ENCODE data around the gene FASTK. TPM values are rescaled to one million over a fixed set of nuclear protein-coding genes. Genes with fewer than 3 reads are reported as not detected.
A peak's percentile ranks its signal among the peaks of the same experiment; 100 is the strongest.

The FASTK gene
- total RNA-seq, 1 experiment from 2014 or later, result 86.4 TPM

DNA sequence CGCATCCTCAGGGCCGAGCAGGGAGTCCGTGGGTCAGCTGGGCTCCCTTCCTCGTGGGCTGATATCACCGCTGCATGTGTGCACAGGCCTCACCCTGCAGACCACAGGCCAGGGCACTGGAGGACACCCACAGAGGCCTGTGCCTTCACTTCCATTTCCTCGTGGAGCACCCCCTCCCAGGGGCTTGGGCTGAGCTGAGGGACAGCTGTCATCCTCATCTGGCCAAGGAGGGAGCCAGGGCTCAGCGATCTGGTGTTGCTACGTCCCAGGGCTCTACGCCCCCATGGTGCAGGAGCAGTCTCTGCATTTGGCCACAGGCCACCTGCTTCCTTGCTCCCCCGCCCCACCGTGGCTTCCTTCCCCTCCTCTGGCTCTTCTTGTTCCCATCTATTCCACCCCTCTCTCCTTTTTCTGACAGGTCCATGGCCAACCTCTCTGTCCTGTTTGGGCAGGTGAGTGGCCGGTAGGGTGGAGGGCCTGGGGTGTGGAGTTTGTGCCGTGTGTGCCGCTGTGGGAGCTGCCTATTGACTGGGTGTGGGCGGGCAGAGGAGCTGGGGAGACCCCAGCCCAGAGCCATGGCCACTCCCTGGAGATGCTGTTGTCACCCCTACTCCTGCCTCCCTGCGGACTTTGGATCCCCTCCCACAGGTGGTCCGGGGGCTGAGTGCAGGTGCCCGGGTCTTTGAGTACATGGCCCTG, 40.6 kb downstream of the FASTK start:
- no TSS peak for BruUV-seq (replicated peaks)
- no peaks in the 10 kb centered on the region for H3K27me3 ChIP-seq (ENCODE audit: insufficient read depth, low read length)
- H3K9me2 ChIP-seq (ENCODE audit: insufficient read depth), result no peaks in the 10 kb centered on the region
- no peak overlapping the region for H3K9ac ChIP-seq (ENCODE audit: low read length)
- DNase-seq (ENCODE audit: low read depth, low spot score) (no peak), ATAC-seq (no peak; the same call in none of the 2 replicates)
- H3K4me2 ChIP-seq (ENCODE audit: low read length), result peak overlapping the region; percentile 56
- no peak for TF ChIP-seq SP1 (IDR thresholded peaks at IDR 0.05; ENCODE audit: low read depth)
- TF ChIP-seq CEBPB (IDR thresholded peaks at IDR 0.05; ENCODE audit: low read depth), result no peak
- TF ChIP-seq SRF (IDR thresholded peaks at IDR 0.05; ENCODE audit: low read depth), result no peak
- TF ChIP-seq ZNF274 (IDR thresholded peaks at IDR 0.05; ENCODE audit: low read depth, low read length), result no peak
- no peak for TF ChIP-seq CBX3 (IDR thresholded peaks at IDR 0.05; ENCODE audit: low read depth)
- TF ChIP-seq MAX (IDR thresholded peaks at IDR 0.05), result no peak
- no peak overlapping the region; the same call in 1 of the 2 replicates for H3K27ac ChIP-seq (ENCODE audit: low read depth, low read length)
- H2AFZ ChIP-seq (ENCODE audit: low read depth, low read length, poor library complexity, severe bottlenecking), result no peak overlapping the region
- ChIA-PET RAD21 (ENCODE audit: low non-redundant PET in 1 of 2, low total read pairs in 2 of 2, uncharacterized antibody in 2 of 2, unreplicated experiment in 2 of 2) (no interaction called here), CTCF (no interaction called here), POLR2A (interaction anchor here (2.3 kb wide), 1 partner anchor 12 kb away, joined by 11 read pairs; the partner anchor contains the start of gene ABCB8)
- H3K79me2 ChIP-seq (ENCODE audit: insufficient read depth, low read length), result no peaks in the 10 kb centered on the region
- H3K9me3 ChIP-seq (ENCODE audit: control insufficient read depth in 1 of 2, insufficient read depth in 1 of 2, low read depth in 1 of 2, low read length in 2 of 2), result no peaks in the 10 kb centered on the region
- peaks cover under 1 to 10% of the 10 kb centered on the region in 2 experiments; a peak in 2 of 4 replicates for H3K36me3 ChIP-seq (ENCODE audit: control insufficient read depth in 1 of 2, insufficient read depth in 2 of 2, low read length in 2 of 2)
- no peak overlapping the region for H3K4me3 ChIP-seq (replicated peaks in 1 of 2; ENCODE audit: low read depth in 1 of 2, low read length in 2 of 2)
- intact Hi-C loops (cut with micrococcal nuclease), result no loop called here
- peaks cover 16 to 19% of the 10 kb centered on the region in 2 experiments for H3K4me1 ChIP-seq (ENCODE audit: control insufficient read depth in 1 of 2, insufficient read depth in 2 of 2, low read length in 2 of 2)
- H4K20me1 ChIP-seq (ENCODE audit: insufficient read depth), result no peaks in the 10 kb centered on the region

GRCh38 chr7:151038951-151039849, 41.4 kb downstream of the FASTK start:
- peak overlapping the region; percentile 56 for H3K4me2 ChIP-seq (ENCODE audit: low read length)
- H3K9ac ChIP-seq (ENCODE audit: low read length), result peak overlapping the region; percentile 29; the same call in 1 of the 2 replicates
- H3K9me2 ChIP-seq (ENCODE audit: insufficient read depth), result no peaks in the 10 kb centered on the region
- TF ChIP-seq JUND (IDR thresholded peaks at IDR 0.05) (peak; percentile 90), REST (IDR thresholded peaks at IDR 0.05; ENCODE audit: low read depth) (no peak), SP1 (IDR thresholded peaks at IDR 0.05; ENCODE audit: low read depth) (peak; percentile 78; the same call in 1 of the 2 replicates), SRF (IDR thresholded peaks at IDR 0.05; ENCODE audit: low read depth) (no peak), EGR1 (IDR thresholded peaks at IDR 0.05; ENCODE audit: low read depth) (peak; percentile 69), FOSL1 (IDR thresholded peaks at IDR 0.05; ENCODE audit: low read depth) (peak; percentile 89), POLR2AphosphoS5 (IDR thresholded peaks at IDR 0.05; ENCODE audit: low read depth, low read length) (peak; percentile 55)
- TF ChIP-seq, protein P1, sequence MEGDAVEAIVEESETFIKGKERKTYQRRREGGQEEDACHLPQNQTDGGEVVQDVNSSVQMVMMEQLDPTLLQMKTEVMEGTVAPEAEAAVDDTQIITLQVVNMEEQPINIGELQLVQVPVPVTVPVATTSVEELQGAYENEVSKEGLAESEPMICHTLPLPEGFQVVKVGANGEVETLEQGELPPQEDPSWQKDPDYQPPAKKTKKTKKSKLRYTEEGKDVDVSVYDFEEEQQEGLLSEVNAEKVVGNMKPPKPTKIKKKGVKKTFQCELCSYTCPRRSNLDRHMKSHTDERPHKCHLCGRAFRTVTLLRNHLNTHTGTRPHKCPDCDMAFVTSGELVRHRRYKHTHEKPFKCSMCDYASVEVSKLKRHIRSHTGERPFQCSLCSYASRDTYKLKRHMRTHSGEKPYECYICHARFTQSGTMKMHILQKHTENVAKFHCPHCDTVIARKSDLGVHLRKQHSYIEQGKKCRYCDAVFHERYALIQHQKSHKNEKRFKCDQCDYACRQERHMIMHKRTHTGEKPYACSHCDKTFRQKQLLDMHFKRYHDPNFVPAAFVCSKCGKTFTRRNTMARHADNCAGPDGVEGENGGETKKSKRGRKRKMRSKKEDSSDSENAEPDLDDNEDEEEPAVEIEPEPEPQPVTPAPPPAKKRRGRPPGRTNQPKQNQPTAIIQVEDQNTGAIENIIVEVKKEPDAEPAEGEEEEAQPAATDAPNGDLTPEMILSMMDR (IDR thresholded peaks at IDR 0.05 in 2 of 3, conservative IDR thresholded peaks at IDR 0.05 in 1 of 3; ENCODE audit: borderline replicate concordance in 1 of 3, insufficient read depth in 1 of 3, low read depth in 2 of 3, low read length in 2 of 3), result no peak
- no peaks in the 10 kb centered on the region for H3K9me3 ChIP-seq (ENCODE audit: control insufficient read depth in 1 of 2, insufficient read depth in 1 of 2, low read depth in 1 of 2, low read length in 2 of 2)
- no peaks in the 10 kb centered on the region for H3K79me2 ChIP-seq (ENCODE audit: insufficient read depth, low read length)
- BruUV-seq (replicated peaks), result no TSS peak
- no peak overlapping the region for H2AFZ ChIP-seq (ENCODE audit: low read depth, low read length, poor library complexity, severe bottlenecking)
- peaks cover 3 to 10% of the 10 kb centered on the region in 2 experiments; a peak in 2 of 4 replicates for H3K36me3 ChIP-seq (ENCODE audit: control insufficient read depth in 1 of 2, insufficient read depth in 2 of 2, low read length in 2 of 2)
- intact Hi-C loops (cut with micrococcal nuclease), result no loop called here
- H3K4me1 ChIP-seq (ENCODE audit: control insufficient read depth in 1 of 2, insufficient read depth in 2 of 2, low read length in 2 of 2), result peaks cover 16 to 19% of the 10 kb centered on the region in 2 experiments
- ChIA-PET CTCF (no interaction called here), RAD21 (ENCODE audit: low non-redundant PET in 1 of 2, low total read pairs in 2 of 2, uncharacterized antibody in 2 of 2, unreplicated experiment in 2 of 2) (no interaction called here), POLR2A (interaction anchor here (0.6 to 2.3 kb wide), 2 partner anchors 11 to 22 kb away, joined by 3 to 11 read pairs; partner anchors contain the start of gene ABCB8)
- H3K4me3 ChIP-seq (replicated peaks in 1 of 2; ENCODE audit: low read depth in 1 of 2, low read length in 2 of 2), result peak overlapping the region in 1 of 2 experiments; percentile 7; a peak in 2 of 4 replicates
- H3K27ac ChIP-seq (ENCODE audit: low read depth, low read length), result peak overlapping the region; percentile 28
- H4K20me1 ChIP-seq (ENCODE audit: insufficient read depth), result no peaks in the 10 kb centered on the region
- ATAC-seq (peak; percentile 82), DNase-seq (ENCODE audit: low read depth, low spot score) (no peak)
- no peaks in the 10 kb centered on the region for H3K27me3 ChIP-seq (ENCODE audit: insufficient read depth, low read length)

Measured in HCT116 (cell line).